Spleen (tissue), 7 donors: ENCODE measurements around the gene OR9Q2.

Experiments used
- POLR2A ChIP-seq, 3 donors: fragments of 450-650 bp; IDR thresholded peaks; one replicate each; pipeline ENCODE4 v1.5.1; 2017; ENCODE audit warnings: antibody characterized with exemption in 3 of 3, mild to moderate bottlenecking in 1 of 3
- POLR2AphosphoS5 ChIP-seq, 3 donors: sonication (generic); formaldehyde crosslinking; IDR thresholded peaks; one replicate each; pipeline ENCODE4 v1.5.1; 2017; ENCODE audit warnings: antibody characterized with exemption in 3 of 3
- TF ChIP-seq, protein P1 (sequence below), 11 experiments: fragments of 200-600 bp in 7 of 11; fragments of 450-650 bp in 4 of 11; sonication (generic) in 4 of 11; IDR thresholded peaks in 8 of 11; conservative IDR thresholded peaks in 3 of 11; 1 replicate in 7 of 11; 2 replicates in 4 of 11; pipeline versions ENCODE4 v1.4.0 to v1.8.0; 2016 to 2021; ENCODE audit warnings: antibody characterized with exemption in 11 of 11, inconsistent platforms in 4 of 11, mild to moderate bottlenecking in 1 of 11
- donor health status: DM: no; HTN: no; CAD: no; lungs with moderate emphysema.
- donor health status: DM: no; HTN: no; CAD: no.
- donor health status: DM: no; HTN: no; CAD: no.

DNA sequence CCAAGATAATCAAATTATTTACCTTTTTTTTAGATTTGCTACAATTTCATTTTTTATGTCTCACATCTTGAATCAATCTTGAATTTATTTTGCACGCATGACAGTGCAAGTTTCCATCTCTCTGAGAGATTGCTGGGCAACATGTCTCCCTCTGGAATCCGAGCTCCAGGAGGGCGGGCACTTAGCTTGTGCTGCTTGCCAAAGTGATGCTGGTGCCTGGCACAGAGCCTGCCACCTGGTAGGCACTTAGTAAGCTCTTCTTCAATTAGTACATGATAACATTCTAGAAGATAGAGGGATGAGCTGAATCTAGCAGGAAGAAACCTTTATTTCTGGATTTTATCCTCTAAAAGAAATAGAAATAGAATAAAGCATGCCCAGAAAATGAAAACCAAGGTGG lies 36.1 kb upstream of the OR9Q2 start:
- TF ChIP-seq, protein P1, sequence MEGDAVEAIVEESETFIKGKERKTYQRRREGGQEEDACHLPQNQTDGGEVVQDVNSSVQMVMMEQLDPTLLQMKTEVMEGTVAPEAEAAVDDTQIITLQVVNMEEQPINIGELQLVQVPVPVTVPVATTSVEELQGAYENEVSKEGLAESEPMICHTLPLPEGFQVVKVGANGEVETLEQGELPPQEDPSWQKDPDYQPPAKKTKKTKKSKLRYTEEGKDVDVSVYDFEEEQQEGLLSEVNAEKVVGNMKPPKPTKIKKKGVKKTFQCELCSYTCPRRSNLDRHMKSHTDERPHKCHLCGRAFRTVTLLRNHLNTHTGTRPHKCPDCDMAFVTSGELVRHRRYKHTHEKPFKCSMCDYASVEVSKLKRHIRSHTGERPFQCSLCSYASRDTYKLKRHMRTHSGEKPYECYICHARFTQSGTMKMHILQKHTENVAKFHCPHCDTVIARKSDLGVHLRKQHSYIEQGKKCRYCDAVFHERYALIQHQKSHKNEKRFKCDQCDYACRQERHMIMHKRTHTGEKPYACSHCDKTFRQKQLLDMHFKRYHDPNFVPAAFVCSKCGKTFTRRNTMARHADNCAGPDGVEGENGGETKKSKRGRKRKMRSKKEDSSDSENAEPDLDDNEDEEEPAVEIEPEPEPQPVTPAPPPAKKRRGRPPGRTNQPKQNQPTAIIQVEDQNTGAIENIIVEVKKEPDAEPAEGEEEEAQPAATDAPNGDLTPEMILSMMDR (IDR thresholded peaks at IDR 0.05 in 8 of 11, conservative IDR thresholded peaks at IDR 0.05 in 3 of 11), result no peak
- TF ChIP-seq POLR2A (IDR thresholded peaks at IDR 0.05) (no peak), POLR2AphosphoS5 (IDR thresholded peaks at IDR 0.05) (no peak)
